Nephron (organoid): ENCODE data around the gene ASTN2.

Experiments used
- H3K27ac Mint-ChIP-seq, 3 experiments: 2 replicates each; pipeline ENCODE4 v1.8.0; 2020; ENCODE audit warnings: mixed read lengths in 3 of 3, mild to moderate bottlenecking in 2 of 3, moderate library complexity in 1 of 3
- H3K27me3 Mint-ChIP-seq: 2 replicates; pipeline ENCODE4 v1.8.0; 2021; ENCODE audit warnings: low read depth, mild to moderate bottlenecking, moderate library complexity, mixed read lengths
- H3K36me3 Mint-ChIP-seq: 2 replicates; pipeline ENCODE4 v1.8.0; 2020; ENCODE audit warnings: low read depth, mixed read lengths
- H3K4me1 Mint-ChIP-seq: 2 replicates; pipeline ENCODE4 v1.8.0; 2020; ENCODE audit warnings: mixed read lengths
- H3K4me3 Mint-ChIP-seq, 3 experiments: 2 replicates each; pipeline ENCODE4 v1.8.0; 2020; ENCODE audit warnings: mild to moderate bottlenecking in 3 of 3, mixed read lengths in 3 of 3, moderate library complexity in 2 of 3
- H3K9me3 Mint-ChIP-seq: 2 replicates; pipeline ENCODE4 v1.8.0; 2020; ENCODE audit warnings: mixed read lengths
- TF ChIP-seq, protein P1 (sequence below), 3 experiments: fragments of 200-600 bp; sonication (generic); IDR thresholded peaks; one replicate each; pipeline ENCODE4 v1.5.0; 2021; ENCODE audit warnings: antibody characterized with exemption in 3 of 3; ENCODE audit not compliant: unreplicated experiment in 3 of 3

Gene ASTN2

DNA sequence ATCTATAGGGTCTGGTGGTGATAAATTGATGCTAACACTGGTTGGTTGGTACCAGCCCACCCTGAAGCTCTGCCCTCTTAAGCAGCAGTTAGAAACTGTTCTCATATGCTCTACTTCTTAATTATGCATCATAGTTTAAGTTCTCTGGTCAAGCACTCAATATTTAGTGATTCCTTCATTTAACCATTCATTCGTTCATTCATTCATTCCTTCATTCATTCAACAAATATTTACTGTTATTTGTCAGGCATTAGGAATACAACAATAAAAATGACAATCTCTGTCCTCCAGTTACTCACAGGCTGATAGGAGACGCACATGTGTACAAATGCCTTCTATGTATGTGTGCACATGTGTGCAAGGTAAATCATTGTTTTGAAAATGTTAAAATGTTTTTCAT is 673.1 kb downstream of the ASTN2 start:
- no peaks in the 10 kb centered on the region for H3K4me1 Mint-ChIP-seq
- no peak overlapping the region for H3K27ac Mint-ChIP-seq
- H3K4me3 Mint-ChIP-seq, result no peak overlapping the region
- H3K9me3 Mint-ChIP-seq, result no peaks in the 10 kb centered on the region
- TF ChIP-seq, protein P1, sequence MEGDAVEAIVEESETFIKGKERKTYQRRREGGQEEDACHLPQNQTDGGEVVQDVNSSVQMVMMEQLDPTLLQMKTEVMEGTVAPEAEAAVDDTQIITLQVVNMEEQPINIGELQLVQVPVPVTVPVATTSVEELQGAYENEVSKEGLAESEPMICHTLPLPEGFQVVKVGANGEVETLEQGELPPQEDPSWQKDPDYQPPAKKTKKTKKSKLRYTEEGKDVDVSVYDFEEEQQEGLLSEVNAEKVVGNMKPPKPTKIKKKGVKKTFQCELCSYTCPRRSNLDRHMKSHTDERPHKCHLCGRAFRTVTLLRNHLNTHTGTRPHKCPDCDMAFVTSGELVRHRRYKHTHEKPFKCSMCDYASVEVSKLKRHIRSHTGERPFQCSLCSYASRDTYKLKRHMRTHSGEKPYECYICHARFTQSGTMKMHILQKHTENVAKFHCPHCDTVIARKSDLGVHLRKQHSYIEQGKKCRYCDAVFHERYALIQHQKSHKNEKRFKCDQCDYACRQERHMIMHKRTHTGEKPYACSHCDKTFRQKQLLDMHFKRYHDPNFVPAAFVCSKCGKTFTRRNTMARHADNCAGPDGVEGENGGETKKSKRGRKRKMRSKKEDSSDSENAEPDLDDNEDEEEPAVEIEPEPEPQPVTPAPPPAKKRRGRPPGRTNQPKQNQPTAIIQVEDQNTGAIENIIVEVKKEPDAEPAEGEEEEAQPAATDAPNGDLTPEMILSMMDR (IDR thresholded peaks at IDR 0.05; ENCODE audit: unreplicated experiment in 3 of 3), result no peak
- H3K27me3 Mint-ChIP-seq, result peaks cover 18% of the 10 kb centered on the region
- H3K36me3 Mint-ChIP-seq, result no peaks in the 10 kb centered on the region

DNA sequence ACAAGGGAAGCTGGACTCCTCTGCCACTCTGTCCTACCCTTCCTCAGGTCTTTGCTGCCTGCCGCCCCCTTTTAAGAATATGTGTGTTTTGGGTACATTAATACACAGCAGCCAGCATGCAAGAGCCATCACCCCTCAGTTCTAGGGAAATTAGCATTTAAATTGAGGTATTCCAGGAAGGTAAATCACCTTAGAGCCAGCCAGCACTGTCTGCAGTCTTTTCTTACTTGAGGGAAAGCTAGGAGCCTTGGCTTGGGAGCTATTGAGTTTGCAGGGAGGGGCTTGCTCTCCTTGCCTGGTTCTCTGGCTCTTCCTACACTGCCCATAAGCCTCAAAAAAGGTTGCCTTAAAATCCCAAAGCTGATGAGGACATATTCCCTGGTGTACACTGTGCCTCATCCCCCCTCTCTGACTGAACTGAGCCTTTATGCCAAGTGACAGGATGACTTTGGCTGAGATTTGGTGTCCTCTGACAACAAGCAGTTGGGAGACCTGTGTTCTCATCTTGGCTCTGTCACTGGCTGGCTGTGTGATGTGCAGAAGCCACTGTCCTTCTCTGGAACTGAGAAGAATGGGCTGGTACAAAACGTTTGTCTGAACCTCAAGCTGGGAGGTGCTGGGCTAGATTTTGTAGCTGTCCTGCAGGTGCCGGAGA is 673.6 kb downstream of the ASTN2 start:
- peaks cover 18% of the 10 kb centered on the region for H3K27me3 Mint-ChIP-seq
- TF ChIP-seq, protein P1 (IDR thresholded peaks at IDR 0.05; ENCODE audit: unreplicated experiment in 3 of 3), result no peak
- no peaks in the 10 kb centered on the region for H3K4me1 Mint-ChIP-seq
- H3K4me3 Mint-ChIP-seq, result no peak overlapping the region
- no peaks in the 10 kb centered on the region for H3K36me3 Mint-ChIP-seq
- H3K9me3 Mint-ChIP-seq, result no peaks in the 10 kb centered on the region
- no peak overlapping the region for H3K27ac Mint-ChIP-seq

DNA sequence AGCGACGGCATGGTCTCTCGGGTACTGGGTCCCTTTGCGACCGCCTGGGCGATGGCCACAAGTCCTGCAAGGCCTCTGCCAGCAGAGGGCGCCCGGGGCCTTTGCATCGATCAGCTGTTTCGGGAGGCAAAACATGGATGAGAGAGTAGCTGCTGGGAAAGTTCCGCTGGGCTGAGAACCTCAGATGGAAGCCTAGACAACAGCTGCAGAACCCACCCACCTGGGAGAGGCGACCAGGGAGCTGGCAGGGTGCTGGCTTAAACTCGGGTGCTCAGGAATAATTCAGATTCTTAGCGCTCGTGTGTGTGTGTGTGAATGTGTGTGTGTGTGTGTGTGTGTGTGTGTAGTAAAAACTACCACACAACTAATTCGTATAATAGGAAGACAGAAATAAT is 677.7 kb downstream of the ASTN2 start:
- peaks cover 14% of the 10 kb centered on the region for H3K27me3 Mint-ChIP-seq
- H3K36me3 Mint-ChIP-seq, result no peaks in the 10 kb centered on the region
- no peaks in the 10 kb centered on the region for H3K9me3 Mint-ChIP-seq
- no peak overlapping the region for H3K27ac Mint-ChIP-seq
- TF ChIP-seq, protein P1 (IDR thresholded peaks at IDR 0.05; ENCODE audit: unreplicated experiment in 3 of 3), result peak; percentile 81 to 91 (median 90)
- peaks cover 6% of the 10 kb centered on the region for H3K4me1 Mint-ChIP-seq
- H3K4me3 Mint-ChIP-seq, result peak overlapping the region in 1 of 3 experiments; percentile 63

DNA sequence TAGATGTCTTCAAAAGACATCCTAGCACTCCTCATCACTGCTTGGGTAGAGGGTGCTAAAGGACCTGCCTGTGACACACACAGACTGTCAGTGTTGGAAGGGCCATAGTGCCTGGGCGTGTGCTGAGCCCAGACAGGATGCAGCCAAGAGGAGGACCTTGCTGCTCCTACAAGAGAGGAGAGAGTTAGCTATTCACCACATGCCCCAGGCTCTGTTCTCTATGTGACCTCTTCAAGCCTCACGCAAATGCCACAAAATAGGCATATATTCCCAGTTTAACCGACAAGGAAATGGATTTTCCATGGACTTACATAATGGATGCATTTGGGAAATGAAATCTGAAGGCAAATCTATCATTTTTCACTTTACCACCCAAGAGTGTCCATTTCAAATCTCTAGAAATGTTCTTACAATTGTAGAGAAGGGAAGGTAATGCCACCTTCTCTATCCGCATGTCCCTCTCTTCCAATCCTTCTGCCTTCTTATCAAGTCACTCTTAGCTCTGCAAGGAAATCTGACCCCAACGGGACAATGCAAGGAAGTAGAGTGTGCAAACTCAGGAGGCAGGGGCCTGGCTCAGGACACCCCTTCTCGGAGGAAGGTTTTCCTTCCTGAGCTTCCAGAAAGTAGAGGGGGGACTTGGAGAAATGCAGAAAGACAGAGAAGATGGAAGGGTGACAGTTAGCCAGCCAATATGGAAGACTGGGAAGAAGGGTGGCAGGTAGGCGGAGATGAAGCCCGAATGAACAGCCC is 678.3 kb downstream of the ASTN2 start:
- Mint-ChIP-seq H3K9me3 (no peaks in the 10 kb centered on the region), H3K27ac (no peak overlapping the region), H3K27me3 (peaks cover 14% of the 10 kb centered on the region), H3K4me3 (no peak overlapping the region), H3K4me1 (peaks cover 6% of the 10 kb centered on the region), H3K36me3 (no peaks in the 10 kb centered on the region)
- TF ChIP-seq, protein P1 (IDR thresholded peaks at IDR 0.05; ENCODE audit: unreplicated experiment in 3 of 3), result no peak

DNA sequence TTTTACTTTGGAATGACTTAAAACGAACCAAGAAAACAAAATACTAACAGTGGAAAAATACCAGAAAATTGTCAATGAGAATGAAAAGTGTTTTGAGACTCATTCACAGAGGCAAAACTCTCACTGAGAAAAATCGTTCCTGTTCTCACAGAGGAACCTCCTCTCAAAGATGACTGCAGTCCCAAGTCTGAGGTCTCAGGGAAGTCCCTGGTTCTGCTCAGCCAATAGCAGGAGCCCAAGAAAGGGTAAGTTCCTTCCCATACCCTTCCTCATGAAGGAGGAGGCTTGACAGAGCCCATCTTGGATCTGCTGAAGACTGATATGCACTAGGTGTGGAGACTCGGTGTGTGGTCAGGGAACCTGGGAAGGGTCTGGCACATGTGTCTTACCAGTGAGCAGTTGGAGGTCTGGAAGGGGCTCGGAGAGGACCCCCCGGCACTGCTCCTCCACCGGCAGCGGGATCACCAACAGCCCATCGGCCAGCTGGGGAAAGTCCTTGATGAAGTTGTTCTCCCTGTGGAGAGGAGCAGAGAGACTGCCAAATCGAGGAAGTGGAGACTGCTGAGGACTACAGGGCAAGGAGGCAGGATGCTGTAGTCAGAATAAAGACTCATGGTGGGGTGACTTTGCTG is 681.7 kb downstream of the ASTN2 start:
- Mint-ChIP-seq H3K27me3 (peaks cover 3% of the 10 kb centered on the region), H3K9me3 (no peaks in the 10 kb centered on the region), H3K4me1 (peaks cover 6% of the 10 kb centered on the region), H3K27ac (no peak overlapping the region), H3K36me3 (no peaks in the 10 kb centered on the region), H3K4me3 (no peak overlapping the region)
- TF ChIP-seq, protein P1 (IDR thresholded peaks at IDR 0.05; ENCODE audit: unreplicated experiment in 3 of 3), result no peak
